HCT116 (cell line): ENCODE results near the gene SMIM21. TPM values are rescaled to one million over a fixed set of nuclear protein-coding genes. Genes with fewer than 3 reads are reported as not detected.

Source experiments
- ATAC-seq: fragments of 200-7000 bp; cut with Tn5 transposase; 2 replicates; pipeline ENCODE4 v1.9.1; 2020; ENCODE audit warnings: mild to moderate bottlenecking, moderate library complexity
- BruUV-seq: library from RNA; stranded (reverse); fragments of 400-500 nt; replicated peaks from 2 replicates; lab custom pipeline; 2021; lab: Mats Ljungman, UMichigan
- CTCF ChIA-PET: fragments of 300-600 bp; sonication (Branson Sonifier 250); formaldehyde crosslinking; loops from one replicate; lab custom pipeline; 2021; ENCODE audit warnings: antibody characterized with exemption; lab: Charles Lee
- POLR2A ChIA-PET: fragments of 300-600, 350-600 bp; sonication (Branson Sonifier 250); formaldehyde crosslinking; loops from one replicate; lab custom pipeline; 2021; ENCODE audit warnings: antibody characterized with exemption; lab: Charles Lee
- RAD21 ChIA-PET, 2 experiments: fragments of 300-600 bp; sonication (Branson Sonifier 250); formaldehyde crosslinking; loops; one replicate each; lab custom pipeline; 2023; ENCODE audit warnings: low total read pairs in 2 of 2; ENCODE audit not compliant: uncharacterized antibody in 2 of 2, unreplicated experiment in 2 of 2, low non-redundant PET in 1 of 2; lab: Charles Lee
- DNase-seq: peaks from one replicate; pipeline ENCODE4 v3.0.0-alpha.2; 2010; ENCODE audit warnings: low read depth, low spot score
- H2AFZ ChIP-seq: fragments of 200-600 bp; shearing (Covaris generic), sonication (generic); 2 replicates; pipeline ENCODE4 v1.6.1; 2017; ENCODE audit warnings: low read depth, mixed run types, mixed read lengths, antibody characterized with exemption, low read length; ENCODE audit not compliant: poor library complexity, severe bottlenecking
- H3K27ac ChIP-seq: 2 replicates; pipeline ENCODE4 v1.5.1; 2012; ENCODE audit warnings: low read depth, low read length
- H3K27me3 ChIP-seq: fragments of 200-600 bp; sonication (generic); 2 replicates; pipeline ENCODE4 v1.6.1; 2016; ENCODE audit warnings: mixed run types, low read length, mixed read lengths; ENCODE audit not compliant: insufficient read depth
- H3K36me3 ChIP-seq, 2 experiments: fragments of 200-500 bp in 1 of 2; fragments of 200-600 bp in 1 of 2; sonication (Bioruptor generic) in 1 of 2; sonication (generic) in 1 of 2; 2 replicates each; pipeline versions ENCODE4 v1.5.1 to v1.6.1; 2014 to 2016; ENCODE audit warnings: low read length in 2 of 2, inconsistent platforms in 1 of 2, mixed read lengths in 1 of 2, mixed run types in 1 of 2; ENCODE audit not compliant: insufficient read depth in 2 of 2, control insufficient read depth in 1 of 2
- H3K4me1 ChIP-seq, 2 experiments: fragments of 200-600 bp in 1 of 2; sonication (generic) in 1 of 2; 2 replicates each; pipeline versions ENCODE4 v1.5.1 to v1.6.1; 2012 to 2017; ENCODE audit warnings: low read length in 2 of 2, inconsistent platforms in 1 of 2, mild to moderate bottlenecking in 1 of 2, mixed read lengths in 1 of 2, mixed run types in 1 of 2, moderate library complexity in 1 of 2; ENCODE audit not compliant: insufficient read depth in 2 of 2, control insufficient read depth in 1 of 2
- H3K4me2 ChIP-seq: fragments of 200-600 bp; sonication (generic); 2 replicates; pipeline ENCODE4 v1.6.1; 2017; ENCODE audit warnings: mixed run types, low read length, mixed read lengths
- H3K4me3 ChIP-seq, 2 experiments: fragments of 200-600 bp in 1 of 2; sonication (generic) in 1 of 2; replicated peaks in 1 of 2; 2 replicates each; pipeline ENCODE4 v1.5.1; 2011 to 2016; ENCODE audit warnings: low read length in 2 of 2, control low read depth in 1 of 2, low read depth in 1 of 2, mild to moderate bottlenecking in 1 of 2, mixed read lengths in 1 of 2, mixed run types in 1 of 2
- H3K79me2 ChIP-seq: fragments of 200-600 bp; sonication (generic); 2 replicates; pipeline ENCODE4 v1.6.1; 2017; ENCODE audit warnings: mild to moderate bottlenecking, mixed run types, low read length, moderate library complexity, mixed read lengths; ENCODE audit not compliant: insufficient read depth
- H3K9ac ChIP-seq: fragments of 200-600 bp; sonication (generic); 2 replicates; pipeline ENCODE4 v1.6.1; 2016; ENCODE audit warnings: low read length, mixed read lengths
- H3K9me2 ChIP-seq: fragments of 200-600 bp; sonication (generic), shearing (Covaris generic); 2 replicates; pipeline ENCODE4 v1.6.1; 2017; ENCODE audit warnings: mixed run types, mild to moderate bottlenecking, moderate library complexity; ENCODE audit not compliant: insufficient read depth
- H3K9me3 ChIP-seq, 2 experiments: fragments of 200-500 bp in 1 of 2; fragments of 200-600 bp in 1 of 2; sonication (Bioruptor generic) in 1 of 2; sonication (generic) in 1 of 2; 2 replicates each; pipeline ENCODE4 v1.6.1; 2014 to 2017; ENCODE audit warnings: low read length in 2 of 2, mixed read lengths in 2 of 2, inconsistent platforms in 1 of 2, low read depth in 1 of 2, mild to moderate bottlenecking in 1 of 2, mixed run types in 1 of 2, moderate library complexity in 1 of 2; ENCODE audit not compliant: control insufficient read depth in 1 of 2, insufficient read depth in 1 of 2
- H4K20me1 ChIP-seq: fragments of 200-600 bp; sonication (generic), shearing (Covaris generic); 2 replicates; pipeline ENCODE4 v1.6.1; 2017; ENCODE audit warnings: mixed run types, mild to moderate bottlenecking, moderate library complexity; ENCODE audit not compliant: insufficient read depth
- CBX3 ChIP-seq: IDR thresholded peaks from 2 replicates; pipeline ENCODE4 v1.6.1; 2012; ENCODE audit warnings: low read depth
- CEBPB ChIP-seq: IDR thresholded peaks from 2 replicates; pipeline ENCODE4 v1.6.1; 2012; ENCODE audit warnings: low read depth
- EGR1 ChIP-seq: IDR thresholded peaks from 2 replicates; pipeline ENCODE4 v1.6.1; 2012; ENCODE audit warnings: low read depth
- ELF1 ChIP-seq: IDR thresholded peaks from 2 replicates; pipeline ENCODE4 v1.6.1; 2012; ENCODE audit warnings: low read depth, borderline replicate concordance
- EZH2 ChIP-seq: fragments of 200-600 bp; sonication (generic); IDR thresholded peaks from 2 replicates; pipeline ENCODE4 v1.6.1; 2017; ENCODE audit warnings: antibody characterized with exemption, mixed run types
- EZH2phosphoT487 ChIP-seq: fragments of 200-600 bp; IDR thresholded peaks from 2 replicates; pipeline ENCODE4 v1.6.1; 2018; ENCODE audit warnings: antibody characterized with exemption, borderline replicate concordance
- JUND ChIP-seq: IDR thresholded peaks from 2 replicates; pipeline ENCODE4 v1.6.1; 2012
- POLR2A ChIP-seq: IDR thresholded peaks from 2 replicates; pipeline ENCODE4 v1.7.0; 2011; ENCODE audit warnings: borderline replicate concordance; ENCODE audit not compliant: insufficient read depth, insufficient read length; ENCODE audit errors: extremely low read depth
- REST ChIP-seq: IDR thresholded peaks from 2 replicates; pipeline ENCODE4 v1.6.1; 2012; ENCODE audit warnings: low read depth
- SP1 ChIP-seq: IDR thresholded peaks from 2 replicates; pipeline ENCODE4 v1.6.1; 2012; ENCODE audit warnings: low read depth
- SRF ChIP-seq: IDR thresholded peaks from 2 replicates; pipeline ENCODE4 v1.6.1; 2012; ENCODE audit warnings: low read depth
- ZFX ChIP-seq: fragments of 450-650 bp; IDR thresholded peaks from 2 replicates; pipeline ENCODE4 v1.6.1; 2017
- ZNF274 ChIP-seq: fragments of 200-500 bp; sonication (Bioruptor generic); IDR thresholded peaks from 2 replicates; pipeline ENCODE4 v1.6.1; 2014; ENCODE audit warnings: mild to moderate bottlenecking, low read depth, low read length, inconsistent platforms
- intact Hi-C: fragments of 100-400 bp; cut with micrococcal nuclease; formaldehyde crosslinking; loops from 2 replicates; pipeline ENCODE4 v1.10.0; 2022
- total RNA-seq: library from RNA; stranded (reverse); gene quantifications from one replicate; pipeline ENCODE4 v1.2.1, GENCODE V29; 2021; ENCODE audit not compliant: unreplicated experiment
- TF ChIP-seq, protein P1 (sequence below), 3 experiments: fragments of 200-600 bp in 1 of 3; sonication (generic) in 1 of 3; IDR thresholded peaks in 2 of 3; conservative IDR thresholded peaks in 1 of 3; 2 replicates each; pipeline ENCODE4 v1.5.1; 2012 to 2017; ENCODE audit warnings: low read depth in 2 of 3, low read length in 2 of 3, antibody characterized with exemption in 1 of 3, borderline replicate concordance in 1 of 3, control low read depth in 1 of 3, mild to moderate bottlenecking in 1 of 3, mixed read lengths in 1 of 3, mixed run types in 1 of 3, moderate library complexity in 1 of 3; ENCODE audit not compliant: insufficient read depth in 1 of 3
- TF ChIP-seq, protein P2 (sequence below): IDR thresholded peaks from 2 replicates; pipeline ENCODE4 v1.6.1; 2012
- TF ChIP-seq, protein P3 (sequence below): IDR thresholded peaks from 2 replicates; pipeline ENCODE4 v1.6.1; 2012
- TF ChIP-seq, protein P4 (sequence below): IDR thresholded peaks from 2 replicates; pipeline ENCODE4 v1.6.1; 2011; ENCODE audit warnings: mild to moderate bottlenecking, low read length, moderate library complexity; ENCODE audit not compliant: insufficient replicate concordance; ENCODE audit errors: extremely low read depth

SMIM21 gene
- total RNA-seq, 1 experiment from 2014 or later = not detected

DNA sequence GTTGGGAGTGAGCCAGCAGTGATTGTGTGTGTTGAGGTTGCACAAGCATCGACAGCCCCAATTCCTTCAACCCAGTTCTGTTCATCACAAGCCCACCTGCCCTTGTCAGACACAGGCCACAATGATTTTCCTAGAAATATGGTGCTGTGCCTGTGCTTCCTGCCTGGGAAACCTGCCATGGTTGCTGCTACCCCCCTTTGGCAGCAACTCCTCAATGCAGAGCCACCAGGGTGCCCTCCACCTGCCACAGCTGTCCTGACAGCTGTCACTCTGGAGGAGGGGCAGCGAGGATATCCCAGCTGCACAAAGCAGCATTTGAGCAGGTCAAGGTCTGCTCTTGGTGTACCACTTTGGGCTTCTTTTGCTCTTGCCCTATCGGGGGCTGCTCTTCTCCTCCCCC lies 27.1 kb downstream of the SMIM21 start:
- Histone ChIP-seq H3K4me2 (no peak overlapping the region), H3K4me3 (no peak overlapping the region), H3K9me3 (no peaks in the 10 kb centered on the region), H3K27me3 (peaks cover 11% of the 10 kb centered on the region; the same call in 1 of the 2 replicates), H3K4me1 (no peaks in the 10 kb centered on the region), H3K9ac (no peak overlapping the region), H3K36me3 (no peaks in the 10 kb centered on the region), H2AFZ (no peak overlapping the region), H3K27ac (no peak overlapping the region), H3K79me2 (no peaks in the 10 kb centered on the region), H3K9me2 (no peaks in the 10 kb centered on the region), H4K20me1 (no peaks in the 10 kb centered on the region)
- BruUV-seq = no TSS peak
- POLR2A ChIA-PET = no interaction called here
- RAD21 ChIA-PET = no interaction called here
- no peak for ATAC-seq
- CTCF ChIA-PET = no interaction called here
- no peak for DNase-seq
- TF ChIP-seq ELF1 (no peak), CEBPB (no peak), REST (no peak), EZH2phosphoT487 (no peak), EZH2 (no peak), ZNF274 (no peak), EGR1 (no peak), POLR2A (no peak), CBX3 (no peak), ZFX (no peak), SP1 (no peak), JUND (no peak), SRF (no peak)
- TF ChIP-seq, protein P1, sequence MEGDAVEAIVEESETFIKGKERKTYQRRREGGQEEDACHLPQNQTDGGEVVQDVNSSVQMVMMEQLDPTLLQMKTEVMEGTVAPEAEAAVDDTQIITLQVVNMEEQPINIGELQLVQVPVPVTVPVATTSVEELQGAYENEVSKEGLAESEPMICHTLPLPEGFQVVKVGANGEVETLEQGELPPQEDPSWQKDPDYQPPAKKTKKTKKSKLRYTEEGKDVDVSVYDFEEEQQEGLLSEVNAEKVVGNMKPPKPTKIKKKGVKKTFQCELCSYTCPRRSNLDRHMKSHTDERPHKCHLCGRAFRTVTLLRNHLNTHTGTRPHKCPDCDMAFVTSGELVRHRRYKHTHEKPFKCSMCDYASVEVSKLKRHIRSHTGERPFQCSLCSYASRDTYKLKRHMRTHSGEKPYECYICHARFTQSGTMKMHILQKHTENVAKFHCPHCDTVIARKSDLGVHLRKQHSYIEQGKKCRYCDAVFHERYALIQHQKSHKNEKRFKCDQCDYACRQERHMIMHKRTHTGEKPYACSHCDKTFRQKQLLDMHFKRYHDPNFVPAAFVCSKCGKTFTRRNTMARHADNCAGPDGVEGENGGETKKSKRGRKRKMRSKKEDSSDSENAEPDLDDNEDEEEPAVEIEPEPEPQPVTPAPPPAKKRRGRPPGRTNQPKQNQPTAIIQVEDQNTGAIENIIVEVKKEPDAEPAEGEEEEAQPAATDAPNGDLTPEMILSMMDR (IDR thresholded peaks at IDR 0.05 in 2 of 3, conservative IDR thresholded peaks at IDR 0.05 in 1 of 3; ENCODE audit: borderline replicate concordance in 1 of 3, insufficient read depth in 1 of 3, low read depth in 2 of 3, low read length in 2 of 3) = no peak
- TF ChIP-seq, protein P2, sequence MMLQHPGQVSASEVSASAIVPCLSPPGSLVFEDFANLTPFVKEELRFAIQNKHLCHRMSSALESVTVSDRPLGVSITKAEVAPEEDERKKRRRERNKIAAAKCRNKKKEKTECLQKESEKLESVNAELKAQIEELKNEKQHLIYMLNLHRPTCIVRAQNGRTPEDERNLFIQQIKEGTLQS = no peak
- TF ChIP-seq, protein P3, sequence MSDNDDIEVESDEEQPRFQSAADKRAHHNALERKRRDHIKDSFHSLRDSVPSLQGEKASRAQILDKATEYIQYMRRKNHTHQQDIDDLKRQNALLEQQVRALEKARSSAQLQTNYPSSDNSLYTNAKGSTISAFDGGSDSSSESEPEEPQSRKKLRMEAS = no peak
- TF ChIP-seq, protein P4, sequence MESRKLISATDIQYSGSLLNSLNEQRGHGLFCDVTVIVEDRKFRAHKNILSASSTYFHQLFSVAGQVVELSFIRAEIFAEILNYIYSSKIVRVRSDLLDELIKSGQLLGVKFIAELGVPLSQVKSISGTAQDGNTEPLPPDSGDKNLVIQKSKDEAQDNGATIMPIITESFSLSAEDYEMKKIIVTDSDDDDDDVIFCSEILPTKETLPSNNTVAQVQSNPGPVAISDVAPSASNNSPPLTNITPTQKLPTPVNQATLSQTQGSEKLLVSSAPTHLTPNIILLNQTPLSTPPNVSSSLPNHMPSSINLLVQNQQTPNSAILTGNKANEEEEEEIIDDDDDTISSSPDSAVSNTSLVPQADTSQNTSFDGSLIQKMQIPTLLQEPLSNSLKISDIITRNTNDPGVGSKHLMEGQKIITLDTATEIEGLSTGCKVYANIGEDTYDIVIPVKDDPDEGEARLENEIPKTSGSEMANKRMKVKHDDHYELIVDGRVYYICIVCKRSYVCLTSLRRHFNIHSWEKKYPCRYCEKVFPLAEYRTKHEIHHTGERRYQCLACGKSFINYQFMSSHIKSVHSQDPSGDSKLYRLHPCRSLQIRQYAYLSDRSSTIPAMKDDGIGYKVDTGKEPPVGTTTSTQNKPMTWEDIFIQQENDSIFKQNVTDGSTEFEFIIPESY = no peak
- intact Hi-C loops = no loop called here
